ENCODE data around the gene BTBD2.

- TF ChIP-seq CTCF (IDR thresholded peaks at IDR 0.05; ENCODE audit: low read length) = no peak
- no peak for TF ChIP-seq EZH2 (optimal IDR thresholded peaks at IDR 0.05; ENCODE audit: low read depth, low read length)
- TF ChIP-seq EZH2phosphoT487 (IDR thresholded peaks at IDR 0.05; ENCODE audit: low read length) = no peak
Observed at GRCh38 chr19:2027361-2027760, 11.8 kb upstream of the BTBD2 start.

Data from MM.1S (cell line).